Heart left ventricle (tissue), 16 donors: ENCODE results near the gene SULT1C2. TPM values are rescaled to one million over a fixed set of nuclear protein-coding genes. Genes with fewer than 3 reads are reported as not detected.
"Not testable (repeated sequence)": the region's sequence is repeated elsewhere in the genome, so short reads cannot be mapped to it uniquely, and the experiment has no call there.

Experiments used
- ATAC-seq, 4 donors: fragments of 200-7000 bp; cut with Tn5 transposase; one replicate each; pipeline ENCODE4 v1.9.1; 2020 to 2022; ENCODE audit warnings: moderate library complexity in 4 of 4, mild to moderate bottlenecking in 3 of 4, moderate number of reproducible peaks in 1 of 4
- DNase-seq, 5 donors: peaks; one replicate each; pipeline ENCODE4 v3.0.0-alpha.2; 2020
- H3K27ac ChIP-seq, 12 donors: fragments of 200-600 bp; sonication (generic) in 4 of 12; one replicate each; pipeline versions ENCODE4 v1.5.0 to v1.8.0; 2016 to 2022; ENCODE audit warnings: mild to moderate bottlenecking in 2 of 12
- H3K27me3 ChIP-seq, 9 donors: fragments of 200-600 bp; sonication (generic) in 2 of 9; one replicate each; pipeline versions ENCODE4 v1.5.1 to v1.8.0; 2016 to 2022; ENCODE audit warnings: mild to moderate bottlenecking in 3 of 9
- H3K36me3 ChIP-seq, 9 donors: fragments of 200-600 bp; sonication (generic) in 2 of 9; one replicate each; pipeline versions ENCODE4 v1.5.0 to v1.8.0; 2018 to 2022; ENCODE audit warnings: mild to moderate bottlenecking in 2 of 9
- H3K4me1 ChIP-seq, 12 donors: fragments of 200-600 bp; sonication (generic) in 4 of 12; one replicate each; pipeline versions ENCODE4 v1.5.0 to v1.8.0; 2016 to 2022; ENCODE audit warnings: mild to moderate bottlenecking in 3 of 12
- H3K4me3 ChIP-seq, 12 donors: fragments of 200-600 bp; sonication (generic) in 4 of 12; one replicate each; pipeline versions ENCODE4 v1.5.0 to v1.8.0; 2017 to 2022; ENCODE audit warnings: mild to moderate bottlenecking in 9 of 12, moderate library complexity in 4 of 12
- H3K9me3 ChIP-seq, 12 donors: fragments of 200-600 bp; sonication (generic) in 4 of 12; one replicate each; pipeline versions ENCODE4 v1.5.0 to v1.8.0; 2016 to 2022; ENCODE audit warnings: mild to moderate bottlenecking in 1 of 12
- POLR2A ChIP-seq, 2 donors: fragments of 450-650 bp; IDR thresholded peaks; one replicate each; pipeline ENCODE4 v1.6.1; 2017; ENCODE audit warnings: antibody characterized with exemption in 2 of 2, mild to moderate bottlenecking in 2 of 2, moderate library complexity in 2 of 2
- WGBS, 4 donors: extraction: QIAGEN DNeasy Blood & Tissue Kit in 2 of 4; methylation state at CpG; one replicate each; pipeline versions ENCODE4 v1.1.5 to v1.1.7; 2013 to 2018; 5-methylcytosine and 5-hydroxymethylcytosine counted together
- intact Hi-C, 10 donors: fragments of 100-400 bp; cut with DNase I; formaldehyde crosslinking; loops; one replicate each; pipeline versions ENCODE4 v1.11.1 to v1.14.2; 2022
- polyA plus RNA-seq, 2 donors: library from polyadenylated mRNA; stranded (reverse); fragments of 200-250 nt; gene quantifications; one replicate each; pipeline ENCODE4 v1.2.3, GENCODE V29; 2013
- total RNA-seq, 9 donors: library from RNA; depleted of rRNA in 2 of 9; stranded (reverse); fragments of >200 nt in 2 of 9; fragmentation: NEBNext Ultra II Directional in 3 of 9; extraction: Animal tissue kit (Norgen Biotek cat#: 25700) in 3 of 9; gene quantifications; one replicate each; pipeline versions ENCODE4 v1.1.0 to v1.2.4, GENCODE V29; 2016 to 2023
- TF ChIP-seq, protein P1 (sequence below), 12 donors: fragments of 200-600 bp; sonication (generic) in 4 of 12; IDR thresholded peaks; one replicate each; pipeline versions ENCODE4 v1.5.0 to v1.8.0; 2018 to 2022; ENCODE audit warnings: antibody characterized with exemption in 12 of 12, mild to moderate bottlenecking in 5 of 12
- donor health status: ischemic (EF 13 %, LVEDD 7.1; RV severe dilation, severe dysfunction).
- donor health status: healthy with polysubstance abuse.
- donor health status: DM: no; HTN: yes; CAD: no.
- donor health status: DM: no; HTN: no; CAD: no.
- donor health status: ischemic (EF 25% LVEDD 6.9; RV normal size, moderate dysfunction).
- donor health status: ischemic (EF 25% LVEDD 5.7; RV mildly dilated, moderate dysfunction).
- donor health status: healthy.
- donor health status: DM: yes; HTN: yes; CAD: no.
- donor health status: ischemic (EF 35%, LVEDD 5.7; RV mildly dilated, moderate dysfunction).
- donor health status: nonischemic (EF 11% LVEDD 7.7; RV severe dilation, severe dysfunction).
- donor health status: DM: yes; HTN: yes; CAD: no.
- donor health status: PGD.
- donor health status: ischemic (EF 29% LVEDD 5.4; RV normal size, mild dysfunction).
- donor health status: nonischemic (EF 23%, LVEDD 6.1; RV moderate dilation, normal function).

Gene SULT1C2
- total and polyA plus RNA-seq, 11 donors: 0.16 to 2.9 (median 0.77) TPM; not detected in 3

DNA sequence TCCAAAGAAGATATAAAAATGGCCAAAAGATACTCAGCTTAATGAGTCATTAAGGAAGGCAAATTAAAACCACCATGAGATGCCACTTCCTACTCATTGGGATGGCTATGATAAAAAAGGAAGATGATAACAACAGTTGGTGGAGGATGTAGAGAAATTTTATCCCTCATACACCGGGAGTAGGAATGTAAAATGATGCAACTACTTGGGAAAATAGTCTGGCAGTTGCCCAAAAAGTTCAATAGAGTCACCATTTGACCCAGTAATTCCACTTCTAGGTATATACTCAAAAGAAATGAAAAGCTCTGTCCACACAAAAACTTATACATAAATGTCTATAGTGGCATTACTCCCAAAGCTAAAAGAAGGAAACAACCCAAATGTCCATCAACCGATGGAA, 10.1 kb upstream of the SULT1C2 start:
- WGBS, 4 donors: 64 to 73% (median 70%) methylated on average over 2 of the region's 2 CpGs
- H3K9me3 ChIP-seq: no peaks in the 10 kb centered on the region
- intact Hi-C loops: no loop called here
- H3K36me3 ChIP-seq: no peaks in the 10 kb centered on the region
- ATAC-seq (no peak), DNase-seq (no peak)
- no peaks in the 10 kb centered on the region for H3K4me1 ChIP-seq
- no peak overlapping the region for H3K4me3 ChIP-seq
- TF ChIP-seq, protein P1, sequence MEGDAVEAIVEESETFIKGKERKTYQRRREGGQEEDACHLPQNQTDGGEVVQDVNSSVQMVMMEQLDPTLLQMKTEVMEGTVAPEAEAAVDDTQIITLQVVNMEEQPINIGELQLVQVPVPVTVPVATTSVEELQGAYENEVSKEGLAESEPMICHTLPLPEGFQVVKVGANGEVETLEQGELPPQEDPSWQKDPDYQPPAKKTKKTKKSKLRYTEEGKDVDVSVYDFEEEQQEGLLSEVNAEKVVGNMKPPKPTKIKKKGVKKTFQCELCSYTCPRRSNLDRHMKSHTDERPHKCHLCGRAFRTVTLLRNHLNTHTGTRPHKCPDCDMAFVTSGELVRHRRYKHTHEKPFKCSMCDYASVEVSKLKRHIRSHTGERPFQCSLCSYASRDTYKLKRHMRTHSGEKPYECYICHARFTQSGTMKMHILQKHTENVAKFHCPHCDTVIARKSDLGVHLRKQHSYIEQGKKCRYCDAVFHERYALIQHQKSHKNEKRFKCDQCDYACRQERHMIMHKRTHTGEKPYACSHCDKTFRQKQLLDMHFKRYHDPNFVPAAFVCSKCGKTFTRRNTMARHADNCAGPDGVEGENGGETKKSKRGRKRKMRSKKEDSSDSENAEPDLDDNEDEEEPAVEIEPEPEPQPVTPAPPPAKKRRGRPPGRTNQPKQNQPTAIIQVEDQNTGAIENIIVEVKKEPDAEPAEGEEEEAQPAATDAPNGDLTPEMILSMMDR (IDR thresholded peaks at IDR 0.05): no peak
- TF ChIP-seq POLR2A (IDR thresholded peaks at IDR 0.05): no peak
- H3K27ac ChIP-seq: no peak overlapping the region
- no peaks in the 10 kb centered on the region for H3K27me3 ChIP-seq

DNA sequence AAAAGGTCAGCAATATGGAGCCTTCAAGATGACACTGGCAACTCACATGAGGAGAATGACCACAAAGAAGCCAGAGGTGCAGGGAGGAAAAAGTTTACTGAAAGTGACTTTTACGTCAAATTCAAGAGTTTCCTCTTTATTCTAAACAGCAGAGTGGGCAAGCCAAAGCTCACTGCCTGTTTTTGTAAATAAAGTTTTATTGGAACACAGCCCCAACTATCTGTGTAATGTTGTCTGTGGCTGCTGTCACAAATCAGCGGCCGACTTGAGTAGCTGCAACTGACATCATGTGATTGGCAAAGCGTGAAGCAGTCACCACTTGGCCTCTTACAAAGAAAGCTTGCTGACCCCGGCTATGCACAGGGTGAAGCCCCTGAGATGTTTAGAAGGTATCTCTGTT, 9.2 kb upstream of the SULT1C2 start:
- no peak for TF ChIP-seq POLR2A (IDR thresholded peaks at IDR 0.05)
- TF ChIP-seq, protein P1 (IDR thresholded peaks at IDR 0.05): no peak
- intact Hi-C loops: no loop called here
- no peaks in the 10 kb centered on the region for H3K27me3 ChIP-seq
- no peaks in the 10 kb centered on the region for H3K36me3 ChIP-seq
- no peaks in the 10 kb centered on the region for H3K4me1 ChIP-seq
- no peak overlapping the region for H3K27ac ChIP-seq
- DNase-seq: no peak
- 78 to 84% (median 82%) methylated on average over 5 of the region's 5 CpGs for WGBS, 4 donors
- ATAC-seq: no peak
- no peak overlapping the region for H3K4me3 ChIP-seq
- no peaks in the 10 kb centered on the region for H3K9me3 ChIP-seq

DNA sequence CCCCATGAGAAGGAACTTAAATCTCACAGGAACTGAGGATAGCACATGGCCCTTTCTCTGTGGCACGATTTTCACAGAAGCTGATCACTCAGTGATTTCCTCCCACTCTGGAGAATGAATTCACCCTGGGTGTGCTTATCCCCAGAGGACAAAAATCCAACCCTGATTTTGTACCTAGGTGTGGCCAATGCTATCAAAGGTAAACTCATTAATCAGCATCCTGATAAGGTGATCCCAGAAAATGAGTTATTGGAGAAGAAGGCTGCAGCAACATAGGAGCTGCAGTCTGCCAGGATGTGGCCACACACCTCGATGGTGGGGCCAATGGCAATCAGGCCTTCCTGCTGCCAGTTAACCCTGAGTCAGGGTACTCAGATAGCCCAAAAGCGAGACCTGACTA, 8.2 kb upstream of the SULT1C2 start:
- DNase-seq (no peak), ATAC-seq (no peak)
- Histone ChIP-seq H3K4me1 (no peaks in the 10 kb centered on the region), H3K9me3 (no peaks in the 10 kb centered on the region), H3K27me3 (no peaks in the 10 kb centered on the region), H3K4me3 (no peak overlapping the region), H3K36me3 (no peaks in the 10 kb centered on the region), H3K27ac (no peak overlapping the region)
- WGBS, 4 donors: 53 to 61% (median 57%) methylated on average over 3 of the region's 3 CpGs
- intact Hi-C loops: no loop called here
- TF ChIP-seq, protein P1 (IDR thresholded peaks at IDR 0.05): no peak
- TF ChIP-seq POLR2A (IDR thresholded peaks at IDR 0.05): no peak

DNA sequence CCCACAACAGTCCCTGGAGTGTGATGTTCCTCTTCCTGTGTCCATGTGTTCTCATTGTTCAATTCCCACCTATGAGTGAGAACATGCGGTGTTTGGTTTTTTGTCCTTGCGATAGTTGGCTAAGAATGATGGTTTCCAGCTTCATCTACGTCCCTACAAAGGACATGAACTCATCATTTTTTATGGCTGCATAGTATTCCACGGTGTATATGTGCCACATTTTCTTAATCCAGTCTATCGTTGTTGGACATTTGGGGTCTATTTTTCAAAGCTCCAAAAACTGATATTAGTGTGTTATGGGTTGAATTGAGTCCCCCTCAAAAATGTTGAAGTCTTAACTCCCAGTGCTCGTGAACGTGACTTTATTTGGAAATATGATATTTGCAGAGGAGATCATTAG, 4.1 kb upstream of the SULT1C2 start:
- 90 to 95% (median 92%) methylated on average over 7 of the region's 7 CpGs for WGBS, 4 donors
- DNase-seq, H3K4me3 ChIP-seq, ATAC-seq, H3K9me3 ChIP-seq, H3K36me3 ChIP-seq, H3K27ac ChIP-seq, intact Hi-C loops, H3K4me1 ChIP-seq, H3K27me3 ChIP-seq: not testable (repeated sequence)

DNA sequence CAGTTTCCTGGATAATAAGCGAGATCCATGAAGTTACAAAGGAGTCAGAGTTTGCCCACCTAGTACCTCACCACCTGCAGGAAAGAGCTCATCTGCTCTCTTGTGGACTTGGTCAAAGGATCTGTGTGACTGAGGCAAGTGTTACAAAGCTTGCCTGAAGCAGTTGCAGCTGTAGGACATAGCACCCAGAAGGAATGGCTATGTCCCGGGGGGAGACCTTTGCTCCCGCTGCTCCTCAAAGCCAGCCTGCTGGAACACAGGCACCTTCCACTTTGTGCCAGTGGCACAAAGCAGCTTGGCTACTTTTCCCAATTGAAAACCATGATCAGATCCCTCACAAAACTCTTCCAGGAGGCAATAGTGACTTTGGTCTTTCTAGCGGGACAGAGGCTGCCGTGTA, 3.1 kb upstream of the SULT1C2 start:
- WGBS, 4 donors: 86 to 95% (median 93%) methylated on average over 5 of the region's 5 CpGs
- TF ChIP-seq, protein P1 (IDR thresholded peaks at IDR 0.05): no peak
- TF ChIP-seq POLR2A (IDR thresholded peaks at IDR 0.05): no peak
- DNase-seq (no peak), ATAC-seq (no peak)
- H3K27me3 ChIP-seq: no peaks in the 10 kb centered on the region
- no peak overlapping the region for H3K4me3 ChIP-seq
- H3K27ac ChIP-seq: no peak overlapping the region
- peaks cover 0 to 3% (median 0%) of the 10 kb centered on the region in 12 donors for H3K9me3 ChIP-seq
- H3K4me1 ChIP-seq: peaks cover 0 to 8% (median 0%) of the 10 kb centered on the region in 12 donors
- intact Hi-C loops: no loop called here
- H3K36me3 ChIP-seq: no peaks in the 10 kb centered on the region
